Stimulated activated CD8-positive, alpha-beta memory T cell treated with anti-CD3 and anti-CD28 coated beads, Interleukin-12 subunit alpha, Interleukin-12 subunit beta, amount 100 ng/mL, for 24 hours (primary cell): ENCODE measurements around the gene ARHGAP6.
"Not testable (repeated sequence)": the region's sequence is repeated elsewhere in the genome, so short reads cannot be mapped to it uniquely, and the experiment has no call there.

Experiments used
- DNase-seq: peaks from one replicate; pipeline ENCODE4 v3.0.0-alpha.2; 2020; ENCODE audit errors: extremely low read depth

ARHGAP6 gene

GRCh38 chrX:11395859-11396258 lies 269.9 kb downstream of the ARHGAP6 start:
- DNase-seq: no peak

GRCh38 chrX:11393949-11394654 lies 271.6 kb downstream of the ARHGAP6 start:
- no peak for DNase-seq

- DNase-seq: no peak
These were observed 278.9 kb downstream of the ARHGAP6 start for GRCh38 chrX:11386812-11387211.

GRCh38 chrX:11386001-11386523 lies 279.7 kb downstream of the ARHGAP6 start:
- no peak for DNase-seq

GRCh38 chrX:11382930-11383329 lies 282.8 kb downstream of the ARHGAP6 start:
- no peak for DNase-seq

GRCh38 chrX:11381464-11381863 lies 284.3 kb downstream of the ARHGAP6 start:
- no peak for DNase-seq

GRCh38 chrX:11380187-11380844 lies 285.4 kb downstream of the ARHGAP6 start:
- no peak for DNase-seq

GRCh38 chrX:11376163-11376562 lies 289.6 kb downstream of the ARHGAP6 start:
- no peak for DNase-seq

GRCh38 chrX:11375614-11376119 lies 290.1 kb downstream of the ARHGAP6 start:
- no peak for DNase-seq

GRCh38 chrX:11374570-11374969 lies 291.1 kb downstream of the ARHGAP6 start:
- no peak for DNase-seq

- DNase-seq: no peak
These were observed 294.6 kb downstream of the ARHGAP6 start for GRCh38 chrX:11371106-11371505.

- no peak for DNase-seq
These were observed 297.9 kb downstream of the ARHGAP6 start for GRCh38 chrX:11367609-11368430.

- DNase-seq: no peak
These were observed 298.6 kb downstream of the ARHGAP6 start for GRCh38 chrX:11366998-11367595.

- DNase-seq: no peak
These were observed 300.3 kb downstream of the ARHGAP6 start for GRCh38 chrX:11365426-11365825.

GRCh38 chrX:11364835-11365234 lies 300.9 kb downstream of the ARHGAP6 start:
- no peak for DNase-seq

- not testable (repeated sequence) for DNase-seq
These were observed 301.9 kb downstream of the ARHGAP6 start for GRCh38 chrX:11363825-11364224.

- DNase-seq: no peak
These were observed 302.6 kb downstream of the ARHGAP6 start for GRCh38 chrX:11363069-11363594.

- not testable (repeated sequence) for DNase-seq
These were observed 304.1 kb downstream of the ARHGAP6 start for GRCh38 chrX:11361666-11362065.

- DNase-seq: not testable (repeated sequence)
These were observed 309.8 kb downstream of the ARHGAP6 start for GRCh38 chrX:11355944-11356343.

GRCh38 chrX:11355259-11355909 lies 310.3 kb downstream of the ARHGAP6 start:
- no peak for DNase-seq

- DNase-seq: no peak
These were observed 313.4 kb downstream of the ARHGAP6 start for GRCh38 chrX:11352296-11352741.
